ENCODE measurements around the gene DOCK8. TPM values are rescaled to one million over a fixed set of nuclear protein-coding genes. Genes with fewer than 3 reads are reported as not detected.

DOCK8 gene
- total and polyA plus RNA-seq, 2 of the 13 experiments (the other 11 are each of a cell fraction or from before 2014, with no cell fraction given) = 0.28 to 0.38 TPM

GRCh38 chr9:469672-470551 lies 255.2 kb downstream of the DOCK8 start (continued):
- TF ChIP-seq ZMAT5 (CRISPR knock-in tag; IDR thresholded peaks at IDR 0.05; ENCODE audit: borderline replicate concordance, low read depth) (no peak), PCBP1 (IDR thresholded peaks at IDR 0.05; ENCODE audit: borderline replicate concordance, low read depth, low read length) (no peak), ZNF34 (CRISPR knock-in tag; IDR thresholded peaks at IDR 0.05; ENCODE audit: borderline replicate concordance) (no peak), ZNF547 (CRISPR knock-in tag; IDR thresholded peaks at IDR 0.05) (no peak; the same call in 1 of the 2 replicates), GFI1 (CRISPR knock-in tag; IDR thresholded peaks at IDR 0.05; ENCODE audit: borderline replicate concordance) (0 out of 2 replicates have a peak, but pooled peaks have one; percentile 47), MLLT10 (CRISPR knock-in tag; IDR thresholded peaks at IDR 0.05) (no peak), SRF (IDR thresholded peaks at IDR 0.05; ENCODE audit: low read depth, low read length) (no peak), ZBTB7B (CRISPR knock-in tag; IDR thresholded peaks at IDR 0.05) (no peak), ZSCAN9 (CRISPR knock-in tag; IDR thresholded peaks at IDR 0.05; ENCODE audit: borderline replicate concordance) (peak; percentile 79), ZNF720 (CRISPR knock-in tag; IDR thresholded peaks at IDR 0.05) (0 out of 2 replicates have a peak, but pooled peaks have one; percentile 40), MEF2D (CRISPR knock-in tag; IDR thresholded peaks at IDR 0.05) (peak; percentile 69), DPF2 (CRISPR knock-in tag; IDR thresholded peaks at IDR 0.05; ENCODE audit: borderline replicate concordance, low read depth) (0 out of 2 replicates have a peak, but pooled peaks have one; percentile 7), ZIK1 (CRISPR knock-in tag; IDR thresholded peaks at IDR 0.05; ENCODE audit: borderline replicate concordance, low read depth) (peak; percentile 45; the same call in 1 of the 2 replicates), PPARG (CRISPR knock-in tag; conservative IDR thresholded peaks at IDR 0.05) (no peak), ZNF558 (CRISPR knock-in tag; IDR thresholded peaks at IDR 0.05; ENCODE audit: borderline replicate concordance) (no peak; the same call in 1 of the 2 replicates)
- TF ChIP-seq, protein P1, sequence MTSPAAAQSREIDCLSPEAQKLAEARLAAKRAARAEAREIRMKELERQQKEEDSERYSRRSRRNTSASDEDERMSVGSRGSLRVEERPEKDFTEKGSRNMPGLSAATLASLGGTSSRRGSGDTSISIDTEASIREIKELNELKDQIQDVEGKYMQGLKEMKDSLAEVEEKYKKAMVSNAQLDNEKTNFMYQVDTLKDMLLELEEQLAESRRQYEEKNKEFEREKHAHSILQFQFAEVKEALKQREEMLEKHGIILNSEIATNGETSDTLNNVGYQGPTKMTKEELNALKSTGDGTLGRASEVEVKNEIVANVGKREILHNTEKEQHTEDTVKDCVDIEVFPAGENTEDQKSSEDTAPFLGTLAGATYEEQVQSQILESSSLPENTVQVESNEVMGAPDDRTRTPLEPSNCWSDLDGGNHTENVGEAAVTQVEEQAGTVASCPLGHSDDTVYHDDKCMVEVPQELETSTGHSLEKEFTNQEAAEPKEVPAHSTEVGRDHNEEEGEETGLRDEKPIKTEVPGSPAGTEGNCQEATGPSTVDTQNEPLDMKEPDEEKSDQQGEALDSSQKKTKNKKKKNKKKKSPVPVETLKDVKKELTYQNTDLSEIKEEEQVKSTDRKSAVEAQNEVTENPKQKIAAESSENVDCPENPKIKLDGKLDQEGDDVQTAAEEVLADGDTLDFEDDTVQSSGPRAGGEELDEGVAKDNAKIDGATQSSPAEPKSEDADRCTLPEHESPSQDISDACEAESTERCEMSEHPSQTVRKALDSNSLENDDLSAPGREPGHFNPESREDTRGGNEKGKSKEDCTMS (CRISPR knock-in tag; conservative IDR thresholded peaks at IDR 0.05) = no peak
- TF ChIP-seq, protein P2, sequence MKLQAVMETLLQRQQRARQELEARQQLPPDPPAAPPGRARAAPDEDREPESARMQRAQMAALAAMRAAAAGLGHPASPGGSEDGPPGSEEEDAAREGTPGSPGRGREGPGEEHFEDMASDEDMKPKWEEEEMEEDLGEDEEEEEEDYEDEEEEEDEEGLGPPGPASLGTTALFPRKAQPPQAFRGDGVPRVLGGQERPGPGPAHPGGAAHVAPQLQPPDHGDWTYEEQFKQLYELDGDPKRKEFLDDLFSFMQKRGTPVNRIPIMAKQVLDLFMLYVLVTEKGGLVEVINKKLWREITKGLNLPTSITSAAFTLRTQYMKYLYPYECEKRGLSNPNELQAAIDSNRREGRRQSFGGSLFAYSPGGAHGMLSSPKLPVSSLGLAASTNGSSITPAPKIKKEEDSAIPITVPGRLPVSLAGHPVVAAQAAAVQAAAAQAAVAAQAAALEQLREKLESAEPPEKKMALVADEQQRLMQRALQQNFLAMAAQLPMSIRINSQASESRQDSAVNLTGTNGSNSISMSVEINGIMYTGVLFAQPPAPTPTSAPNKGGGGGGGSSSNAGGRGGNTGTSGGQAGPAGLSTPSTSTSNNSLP (IDR thresholded peaks at IDR 0.05; ENCODE audit: low read depth, low read length) = no peak
- TF ChIP-seq, protein P3, sequence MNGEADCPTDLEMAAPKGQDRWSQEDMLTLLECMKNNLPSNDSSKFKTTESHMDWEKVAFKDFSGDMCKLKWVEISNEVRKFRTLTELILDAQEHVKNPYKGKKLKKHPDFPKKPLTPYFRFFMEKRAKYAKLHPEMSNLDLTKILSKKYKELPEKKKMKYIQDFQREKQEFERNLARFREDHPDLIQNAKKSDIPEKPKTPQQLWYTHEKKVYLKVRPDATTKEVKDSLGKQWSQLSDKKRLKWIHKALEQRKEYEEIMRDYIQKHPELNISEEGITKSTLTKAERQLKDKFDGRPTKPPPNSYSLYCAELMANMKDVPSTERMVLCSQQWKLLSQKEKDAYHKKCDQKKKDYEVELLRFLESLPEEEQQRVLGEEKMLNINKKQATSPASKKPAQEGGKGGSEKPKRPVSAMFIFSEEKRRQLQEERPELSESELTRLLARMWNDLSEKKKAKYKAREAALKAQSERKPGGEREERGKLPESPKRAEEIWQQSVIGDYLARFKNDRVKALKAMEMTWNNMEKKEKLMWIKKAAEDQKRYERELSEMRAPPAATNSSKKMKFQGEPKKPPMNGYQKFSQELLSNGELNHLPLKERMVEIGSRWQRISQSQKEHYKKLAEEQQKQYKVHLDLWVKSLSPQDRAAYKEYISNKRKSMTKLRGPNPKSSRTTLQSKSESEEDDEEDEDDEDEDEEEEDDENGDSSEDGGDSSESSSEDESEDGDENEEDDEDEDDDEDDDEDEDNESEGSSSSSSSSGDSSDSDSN (CRISPR knock-in tag; IDR thresholded peaks at IDR 0.05) = no peak
- TF ChIP-seq, protein P4, sequence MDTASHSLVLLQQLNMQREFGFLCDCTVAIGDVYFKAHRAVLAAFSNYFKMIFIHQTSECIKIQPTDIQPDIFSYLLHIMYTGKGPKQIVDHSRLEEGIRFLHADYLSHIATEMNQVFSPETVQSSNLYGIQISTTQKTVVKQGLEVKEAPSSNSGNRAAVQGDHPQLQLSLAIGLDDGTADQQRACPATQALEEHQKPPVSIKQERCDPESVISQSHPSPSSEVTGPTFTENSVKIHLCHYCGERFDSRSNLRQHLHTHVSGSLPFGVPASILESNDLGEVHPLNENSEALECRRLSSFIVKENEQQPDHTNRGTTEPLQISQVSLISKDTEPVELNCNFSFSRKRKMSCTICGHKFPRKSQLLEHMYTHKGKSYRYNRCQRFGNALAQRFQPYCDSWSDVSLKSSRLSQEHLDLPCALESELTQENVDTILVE (CRISPR knock-in tag; IDR thresholded peaks at IDR 0.05) = no peak
